Endometrial microvascular endothelial cells (primary cell): ENCODE results near the gene GALNT4. TPM values are rescaled to one million over a fixed set of nuclear protein-coding genes. Genes with fewer than 3 reads are reported as not detected.

Experiments
- in situ Hi-C: cut with HindIII; loops from 2 replicates; pipeline ENCODE4 v1.10.0; 2017; ENCODE audit warnings: low sequenced_read_pairs, low pct_unique_long_range_greater_than_20kb; ENCODE audit errors: inconsistent ontology term
- total RNA-seq: library from RNA; depleted of rRNA; stranded (reverse); fragments of >200 nt; gene quantifications from one replicate; pipeline ENCODE4 v1.2.3, GENCODE V29; 2015; ENCODE audit errors: inconsistent ontology term

GALNT4 gene
- total RNA-seq, 1 donor from 2014 or later, result 13.8 TPM

DNA sequence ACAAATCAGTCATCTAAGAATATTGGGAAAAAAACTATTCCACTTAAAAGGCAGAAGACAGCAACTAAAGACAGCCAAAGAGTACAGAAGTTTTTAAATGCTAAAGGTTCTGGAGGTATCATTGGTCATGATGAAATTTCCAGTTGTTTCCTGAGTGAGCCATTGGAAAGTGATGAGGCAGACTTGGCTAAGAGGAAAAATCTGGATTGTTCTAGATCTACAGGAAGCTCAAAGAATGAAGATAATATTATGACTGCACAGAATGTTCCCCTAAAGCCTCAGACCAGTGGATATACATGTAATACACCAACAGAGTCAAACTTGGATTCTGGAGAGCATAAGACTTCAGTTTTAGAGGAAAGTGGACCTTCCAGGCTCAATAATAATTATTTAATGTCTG is 22.8 kb downstream of the GALNT4 start:
- in situ Hi-C loops, result no loop called here

DNA sequence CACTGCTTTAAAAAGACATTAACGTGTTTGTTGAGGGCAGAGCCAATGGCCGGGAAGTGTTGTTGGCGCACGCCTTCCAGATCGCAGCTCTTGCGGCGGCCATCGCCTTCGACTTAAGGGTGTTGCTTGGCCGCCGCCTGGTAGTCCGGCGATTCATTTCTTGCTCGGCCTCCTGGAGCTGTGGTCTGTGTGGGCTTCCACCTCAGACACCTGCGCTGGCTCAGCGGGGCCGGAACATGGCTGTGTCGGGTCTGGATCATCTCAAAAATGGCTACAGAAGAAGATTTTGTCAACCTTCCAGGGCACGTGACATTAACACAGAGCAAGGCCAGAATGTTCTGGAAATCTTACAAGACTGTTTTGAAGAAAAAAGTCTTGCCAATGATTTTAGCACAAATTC is 24.7 kb downstream of the GALNT4 start:
- in situ Hi-C loops, result no loop called here

DNA sequence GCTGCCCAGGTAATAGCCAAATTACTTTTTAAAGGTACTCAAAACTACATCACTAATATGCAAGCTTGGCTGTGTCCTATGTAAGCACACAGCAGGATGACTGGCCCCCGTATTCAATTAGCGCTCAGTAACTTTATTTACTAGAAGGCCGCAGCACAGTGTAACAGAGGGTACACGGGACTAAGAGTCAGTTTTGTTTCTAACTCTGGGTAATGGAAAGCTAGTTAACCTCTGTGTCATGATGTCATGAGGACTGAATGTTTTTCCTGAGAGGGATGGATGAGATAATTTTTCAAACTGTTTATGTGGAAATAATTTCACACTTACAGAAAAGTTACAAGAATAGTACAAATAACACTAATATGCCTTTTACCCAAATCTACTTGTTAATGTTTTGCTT is 27.1 kb downstream of the GALNT4 start:
- in situ Hi-C loops, result no loop called here

DNA sequence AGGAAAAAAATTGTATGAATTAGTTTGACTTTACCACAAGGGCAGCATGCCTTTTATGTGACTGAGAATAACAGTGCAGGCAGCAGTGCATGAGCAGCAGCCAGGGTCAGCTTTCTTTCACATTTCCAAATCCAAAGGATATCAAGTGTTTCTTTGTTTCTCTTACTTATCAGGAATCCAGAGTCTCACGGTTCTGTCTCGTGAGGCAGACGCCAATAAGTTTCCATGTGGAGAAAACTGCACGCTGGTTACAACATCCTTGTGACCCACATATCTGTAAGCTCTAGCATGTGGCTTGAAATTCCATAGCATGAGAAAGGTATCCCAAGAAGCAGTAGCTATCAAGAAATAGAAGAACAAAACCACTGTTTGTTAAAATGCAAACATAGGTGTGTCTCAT is 27.6 kb downstream of the GALNT4 start:
- in situ Hi-C loops, result no loop called here

DNA sequence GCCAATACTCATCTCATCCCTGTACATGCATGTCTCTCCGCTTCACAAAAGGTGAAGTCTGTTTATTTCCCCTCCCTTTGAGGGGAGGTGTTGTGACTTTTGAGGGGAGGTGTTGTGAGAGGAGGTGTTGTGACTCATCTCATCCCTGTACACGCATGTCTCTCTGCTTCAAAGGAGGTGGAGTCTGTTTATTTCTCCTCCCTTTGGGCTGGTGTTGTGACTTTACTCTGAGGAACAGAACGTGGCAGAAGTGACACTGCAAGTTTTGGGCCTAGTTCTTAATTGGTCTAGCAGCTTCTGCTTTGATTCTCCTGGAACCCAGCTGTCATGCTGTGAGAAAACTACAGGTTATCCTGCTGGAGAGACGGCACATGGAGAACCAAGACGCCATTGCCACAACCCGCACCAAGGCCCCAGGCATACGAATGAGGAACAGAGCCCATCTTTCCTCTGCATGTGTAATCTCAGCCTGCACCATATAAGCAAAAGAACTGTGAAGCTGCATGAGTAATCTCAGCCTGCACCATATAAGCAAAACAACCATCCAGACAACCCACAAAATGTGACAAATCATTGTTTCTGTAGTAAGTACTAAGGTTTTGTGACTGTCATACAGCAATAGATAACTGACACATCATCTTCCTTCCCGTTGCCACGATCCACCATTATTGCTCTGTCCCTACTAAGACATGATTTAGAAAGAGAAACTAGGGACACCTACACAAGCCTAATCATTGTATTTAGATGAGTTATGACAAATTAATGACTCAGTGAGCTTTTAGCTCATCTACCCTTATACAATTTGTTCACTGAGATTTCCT is 30.0 kb downstream of the GALNT4 start:
- in situ Hi-C loops, result no loop called here

DNA sequence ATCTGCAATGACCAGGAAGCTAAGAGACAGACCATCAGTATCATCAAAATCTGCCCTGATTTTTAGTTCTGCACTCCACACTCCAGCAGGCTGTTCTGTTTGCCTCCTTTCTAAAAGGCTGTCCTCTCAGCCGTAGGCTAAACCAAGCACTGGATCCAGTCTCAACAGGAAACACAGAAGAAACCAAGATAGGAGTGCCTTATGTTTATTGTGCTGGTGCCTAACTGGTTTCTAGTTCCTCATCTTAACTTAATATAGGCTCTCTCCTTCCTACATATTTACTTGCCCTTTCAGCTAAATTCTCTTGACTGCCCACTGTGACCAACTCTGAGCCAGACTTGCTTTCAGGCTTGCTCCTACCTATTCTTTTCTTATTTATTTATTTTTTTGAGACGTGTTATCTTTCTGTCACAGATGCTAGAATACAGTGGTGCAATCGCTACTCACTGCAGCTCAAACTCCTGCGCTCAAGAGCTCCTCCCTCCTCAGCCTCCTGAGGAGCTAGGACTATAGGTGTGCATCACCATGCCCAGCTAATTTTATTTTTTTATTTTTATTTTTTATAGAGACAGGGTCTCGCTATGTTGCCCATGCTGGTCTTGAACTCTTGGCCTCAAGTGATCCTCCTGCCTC is 30.8 kb downstream of the GALNT4 start:
- in situ Hi-C loops, result no loop called here

DNA sequence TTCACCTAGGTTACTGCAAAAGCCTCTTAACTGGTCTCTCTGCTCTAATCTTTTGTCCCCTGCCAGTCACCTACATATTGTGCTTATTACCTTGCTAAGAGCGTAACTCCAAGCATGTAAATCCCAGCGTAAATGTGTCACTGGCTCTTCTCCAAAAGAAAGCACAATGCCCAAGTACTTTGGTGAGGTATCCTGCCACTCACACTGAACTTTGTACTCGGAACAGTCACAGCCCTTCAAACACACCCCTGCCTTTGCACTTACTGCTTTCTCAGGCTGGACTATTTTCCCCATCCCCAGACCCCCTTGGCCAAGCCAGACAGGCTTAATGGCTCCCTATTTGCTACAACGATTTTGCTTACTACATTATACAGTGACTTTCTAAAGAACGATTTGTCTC is 31.7 kb downstream of the GALNT4 start:
- in situ Hi-C loops, result no loop called here

DNA sequence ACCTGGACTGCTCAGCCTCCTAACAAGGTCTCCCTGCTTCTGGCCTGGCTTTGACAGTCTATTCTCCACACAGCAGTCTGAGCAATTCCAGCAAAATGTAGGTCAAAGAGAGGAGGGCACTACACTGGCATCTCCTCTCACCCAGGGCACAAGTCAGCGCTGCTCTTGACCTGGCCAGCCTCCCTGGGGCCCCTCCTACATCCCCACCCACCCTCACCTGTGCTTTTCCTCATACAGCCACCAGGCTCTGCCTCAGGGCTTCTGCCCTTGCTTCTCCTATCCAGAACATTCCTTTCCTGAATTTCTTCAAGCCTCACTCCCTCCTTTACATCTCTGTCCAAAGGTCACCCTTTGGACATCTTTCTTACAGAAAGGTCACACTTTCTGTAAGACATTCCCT is 33.7 kb downstream of the GALNT4 start:
- in situ Hi-C loops, result no loop called here

DNA sequence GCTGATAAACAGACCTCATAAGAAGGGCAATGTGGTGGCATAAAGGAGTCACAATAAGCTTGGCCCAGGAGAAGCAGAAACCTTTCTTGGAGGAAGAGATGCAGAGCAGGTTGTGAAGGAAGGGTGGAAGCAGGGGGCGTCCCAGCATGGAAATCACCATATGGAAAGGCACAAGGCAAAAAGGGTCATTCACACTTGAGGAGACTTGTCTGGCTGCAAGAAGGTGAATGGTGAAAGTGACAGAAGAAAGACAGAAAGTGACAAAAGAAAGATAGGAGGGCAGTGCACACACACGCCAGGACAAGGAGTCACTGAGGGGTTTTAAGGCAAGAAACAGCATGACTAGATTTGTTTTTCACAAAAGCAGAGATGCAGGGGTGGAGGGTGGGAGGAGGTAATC is 38.3 kb downstream of the GALNT4 start:
- in situ Hi-C loops, result no loop called here

DNA sequence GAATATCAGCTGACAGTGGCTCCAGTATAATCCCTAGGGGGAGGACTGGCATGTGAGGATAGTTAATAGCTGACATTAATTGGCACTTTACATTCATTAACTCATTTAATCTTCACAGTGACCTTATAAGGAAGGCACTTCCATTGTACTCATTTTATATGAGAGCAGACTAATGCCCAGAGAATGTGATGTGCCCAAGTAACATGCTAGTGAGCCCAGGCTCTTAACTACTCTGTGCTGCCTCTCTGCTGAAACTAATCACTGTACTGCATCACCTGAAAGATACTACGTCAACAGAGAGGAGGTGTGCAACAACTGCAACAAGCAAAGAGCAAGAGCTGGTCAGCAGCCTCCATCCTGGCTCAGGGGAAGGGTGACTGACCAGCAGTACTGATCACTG is 40.1 kb downstream of the GALNT4 start:
- in situ Hi-C loops, result no loop called here

DNA sequence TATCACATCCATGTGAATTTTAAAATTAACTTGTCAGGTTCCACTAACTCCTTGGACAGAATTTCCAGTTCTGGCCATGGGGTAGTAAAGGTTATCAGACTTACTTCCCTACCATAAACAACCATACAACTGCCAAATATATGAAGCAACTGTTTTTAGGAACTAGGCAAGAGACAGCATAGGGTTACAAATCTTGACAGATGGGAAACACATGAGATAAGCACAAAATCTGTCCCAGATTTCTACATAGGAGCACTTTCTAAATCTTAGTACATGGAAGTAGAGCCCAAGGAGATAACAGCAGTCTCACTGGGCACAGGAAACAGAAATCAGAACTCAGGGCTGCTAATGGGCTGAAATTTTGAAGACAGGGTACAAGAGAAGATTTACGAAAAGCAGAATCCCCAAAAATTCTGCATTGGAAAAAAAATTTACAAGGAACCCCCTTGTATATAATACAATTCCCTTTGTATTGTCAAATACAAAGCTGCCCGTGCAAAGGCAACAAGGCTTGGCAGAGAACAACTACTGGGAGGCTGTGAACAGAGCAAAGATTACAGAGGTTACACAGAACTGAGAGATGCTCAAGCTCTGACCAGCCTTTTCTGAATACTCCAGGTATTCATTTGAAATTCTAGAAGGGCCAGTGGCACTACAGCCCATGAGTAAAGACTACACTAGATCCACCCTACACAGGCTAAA is 43.2 kb downstream of the GALNT4 start:
- in situ Hi-C loops, result no loop called here

DNA sequence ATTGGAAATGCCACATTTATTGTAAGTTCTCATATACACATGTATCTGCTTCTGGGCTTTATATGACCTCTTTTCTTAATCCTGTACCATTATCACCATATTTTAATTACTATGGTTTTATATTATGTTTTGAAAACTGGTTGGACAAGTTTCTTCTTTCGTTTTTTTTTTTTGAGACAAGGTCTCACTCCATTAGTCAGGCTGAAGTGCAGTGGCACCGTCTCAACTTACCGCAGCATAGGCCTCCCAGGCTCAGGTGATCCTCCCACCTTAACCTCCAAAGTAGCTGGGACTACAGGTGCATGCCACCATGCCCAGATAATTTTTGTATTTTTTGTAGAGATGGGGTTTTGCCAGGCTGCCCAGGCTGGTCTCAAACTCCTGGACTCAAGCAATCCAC is 44.6 kb downstream of the GALNT4 start:
- in situ Hi-C loops, result no loop called here

DNA sequence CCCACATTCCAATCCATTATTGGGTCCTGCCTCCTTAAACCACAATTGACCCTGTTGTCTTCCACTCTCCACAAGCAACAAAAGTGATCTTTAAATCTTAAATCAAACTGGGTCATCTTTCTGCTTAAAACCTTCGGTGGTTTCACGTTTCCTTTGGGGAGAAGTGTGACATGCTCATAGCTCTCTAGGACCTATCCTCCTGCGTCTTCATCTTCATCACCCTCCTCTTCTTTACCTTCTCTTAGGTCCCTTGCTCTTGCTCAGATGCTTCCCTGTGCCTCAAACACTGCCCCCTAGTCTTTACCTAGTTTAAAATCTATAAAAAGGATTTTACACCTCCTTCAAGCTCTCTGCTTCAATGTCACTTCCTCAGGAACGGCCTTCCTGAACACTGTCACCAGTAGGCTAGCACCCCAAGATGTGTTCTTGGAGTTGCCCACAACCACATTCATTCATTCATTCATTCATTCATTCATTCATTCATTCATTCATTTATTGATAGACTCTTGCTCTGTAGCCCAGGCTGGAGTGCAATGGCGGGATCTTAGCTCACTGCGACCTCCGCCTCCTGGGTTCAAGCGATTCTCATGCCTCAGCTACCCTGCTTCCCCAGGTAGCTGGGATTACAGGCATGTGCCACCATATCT is 46.8 kb downstream of the GALNT4 start:
- in situ Hi-C loops, result no loop called here

DNA sequence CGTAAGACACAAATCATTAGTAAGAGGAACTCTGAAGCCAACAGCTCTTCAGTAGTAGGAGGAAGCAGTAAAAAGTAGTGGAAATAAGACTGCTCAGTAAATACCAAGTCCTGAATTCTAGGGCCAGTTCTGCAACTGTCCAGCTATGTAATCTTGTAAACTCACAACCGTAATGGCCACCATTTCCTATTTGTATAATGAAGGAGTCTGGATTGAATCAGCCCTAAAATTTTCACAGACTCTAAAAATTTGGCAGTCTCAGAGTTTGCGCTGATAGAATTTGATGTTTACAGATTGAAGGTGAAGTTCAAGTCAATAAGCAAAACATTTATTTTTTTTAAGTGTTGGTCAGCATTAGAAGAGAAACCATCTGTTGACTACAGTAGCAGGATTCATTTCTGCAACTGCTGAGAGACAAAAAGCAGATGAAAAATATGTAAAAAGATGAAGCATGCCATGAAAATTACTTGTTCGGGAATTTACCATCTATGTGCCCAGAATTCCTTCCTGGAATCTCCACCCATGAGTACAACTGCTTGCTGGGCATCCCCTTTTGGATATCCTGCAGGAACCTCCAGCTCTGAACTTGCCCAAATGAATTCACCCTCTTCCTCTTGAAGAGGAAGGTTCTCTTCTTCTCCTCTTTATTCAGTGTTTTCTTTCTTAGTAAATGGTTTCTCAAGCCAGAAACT is 47.5 kb downstream of the GALNT4 start:
- in situ Hi-C loops, result no loop called here

DNA sequence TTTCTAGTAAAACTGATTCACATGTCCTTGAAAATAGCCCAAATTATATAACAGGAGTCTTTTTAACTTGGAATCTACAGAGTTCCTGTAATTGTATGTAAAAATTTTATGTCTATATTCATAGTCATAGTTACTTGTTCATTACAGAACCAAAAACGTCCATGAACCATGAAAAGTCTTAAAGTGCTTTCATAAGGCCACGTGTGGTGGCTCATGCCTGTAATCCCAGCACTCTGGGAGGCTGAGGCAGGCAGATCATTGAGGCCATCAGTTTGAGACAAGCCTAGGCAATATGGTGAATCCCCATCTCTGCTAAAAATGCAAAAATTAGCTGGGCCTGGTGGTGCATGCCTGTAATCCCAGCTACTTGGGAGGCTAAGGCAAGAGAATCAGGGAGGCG is 48.4 kb downstream of the GALNT4 start:
- in situ Hi-C loops, result no loop called here

DNA sequence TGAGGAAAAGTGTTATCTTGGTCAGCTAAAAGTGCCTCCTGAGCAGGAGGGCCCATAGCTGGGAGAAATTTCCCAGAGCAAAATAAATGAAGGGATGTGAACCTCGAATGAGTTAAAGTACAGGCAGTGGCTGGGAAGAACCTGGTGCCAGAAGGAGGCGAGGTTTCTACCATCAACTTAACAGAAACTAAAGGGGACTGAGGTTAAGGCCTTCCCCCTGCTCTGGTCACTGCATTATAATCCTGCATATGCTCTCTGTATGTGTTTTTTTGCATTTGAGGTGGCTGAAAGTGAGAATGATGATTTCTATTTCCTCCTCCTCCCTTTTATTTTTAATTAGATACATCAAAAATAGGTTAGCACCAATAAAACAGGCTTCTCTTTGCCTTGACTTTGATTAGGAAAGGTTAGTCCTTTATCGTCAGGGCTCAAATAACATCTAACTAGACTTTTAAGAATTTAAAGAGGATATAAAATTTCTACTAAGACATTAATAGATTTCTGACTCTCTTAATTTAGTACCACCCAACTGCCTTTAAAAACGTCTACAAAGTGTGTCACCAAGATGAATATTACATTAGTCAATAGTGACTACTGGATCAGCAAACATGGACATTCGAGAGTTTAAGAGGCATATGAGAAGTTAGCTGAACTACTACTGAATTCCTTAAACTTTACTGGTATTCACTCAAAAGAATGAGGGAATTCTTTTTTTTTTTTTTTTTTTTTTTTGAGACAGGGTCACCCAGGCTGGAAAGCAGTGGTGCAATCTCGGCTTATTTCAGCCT is 49.2 kb downstream of the GALNT4 start:
- in situ Hi-C loops, result no loop called here

DNA sequence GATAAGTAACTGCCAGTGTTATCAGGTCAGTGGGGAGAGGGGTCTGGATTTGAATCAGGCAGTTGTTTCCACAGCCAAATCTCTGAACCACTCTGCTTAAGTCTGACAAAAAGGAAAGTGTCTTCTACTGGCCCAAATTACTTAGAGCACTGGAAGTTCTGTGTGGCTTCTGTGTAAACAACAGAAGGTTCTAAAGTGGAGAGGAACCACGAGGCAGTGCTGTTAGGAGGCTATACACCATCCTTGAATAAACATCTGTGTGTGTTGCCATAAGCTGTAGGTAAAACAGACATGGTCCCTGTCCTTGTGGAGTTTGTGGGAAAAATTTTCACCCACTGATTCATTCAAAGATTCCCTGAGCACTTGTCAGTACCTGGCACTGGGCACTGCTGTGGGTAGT is 50.0 kb downstream of the GALNT4 start:
- in situ Hi-C loops, result loop anchor here (25.0 kb wide), 3 partner anchors 137 to 437 kb away; no protein-coding TSS in a partner anchor
